OCI-LY7 (cell line): Measurements from ENCODE around the gene DPEP1. TPM values are rescaled to one million over a fixed set of nuclear protein-coding genes. Genes with fewer than 3 reads are reported as not detected.

Experiments used
- BruUV-seq: library from RNA; stranded (reverse); fragments of 400-500 nt; replicated peaks from 2 replicates; lab custom pipeline; 2021; lab: Mats Ljungman, UMichigan
- CTCF ChIA-PET: fragments of 300-600 bp; sonication (Branson Sonifier 250); formaldehyde crosslinking; loops from one replicate; lab custom pipeline; 2022; ENCODE audit warnings: antibody characterized with exemption; ENCODE audit not compliant: unreplicated experiment; lab: Charles Lee
- POLR2A ChIA-PET: fragments of 300-600 bp; sonication (Branson Sonifier 250); formaldehyde crosslinking; loops from one replicate; lab custom pipeline; 2022; ENCODE audit warnings: antibody characterized with exemption; lab: Charles Lee
- DNase-seq: peaks from one replicate; pipeline ENCODE4 v3.0.0-alpha.2; 2015; ENCODE audit warnings: low spot score
- H2AFZ ChIP-seq: fragments of 200-600 bp; sonication (generic), shearing (Covaris generic); 2 replicates; pipeline ENCODE4 v1.6.1; 2014; ENCODE audit warnings: mild to moderate bottlenecking, antibody characterized with exemption, low read length, moderate library complexity
- H3K27ac ChIP-seq: fragments of 200-600 bp; sonication (generic); 2 replicates; pipeline ENCODE4 v1.5.1; 2014; ENCODE audit warnings: mixed run types, low read depth, mild to moderate bottlenecking, moderate library complexity, low read length, inconsistent platforms; ENCODE audit not compliant: poor library complexity, severe bottlenecking
- H3K36me3 ChIP-seq: fragments of 200-600 bp; sonication (generic); 2 replicates; pipeline ENCODE4 v1.6.1; 2014; ENCODE audit warnings: mild to moderate bottlenecking, antibody characterized with exemption, low read length, moderate library complexity, mixed read lengths; ENCODE audit not compliant: insufficient read depth
- H3K4me1 ChIP-seq: fragments of 200-600 bp; sonication (generic); 2 replicates; pipeline ENCODE4 v1.5.1; 2014; ENCODE audit warnings: mild to moderate bottlenecking, low read length; ENCODE audit not compliant: insufficient read depth, poor library complexity, severe bottlenecking
- H3K4me2 ChIP-seq: fragments of 200-600 bp; sonication (generic); 2 replicates; pipeline ENCODE4 v1.6.1; 2014; ENCODE audit warnings: mild to moderate bottlenecking, low read length
- H3K4me3 ChIP-seq: fragments of 200-600 bp; sonication (generic); 2 replicates; pipeline ENCODE4 v1.5.1; 2014; ENCODE audit warnings: mild to moderate bottlenecking, low read depth, low read length; ENCODE audit not compliant: poor library complexity, severe bottlenecking
- H3K79me2 ChIP-seq: fragments of 200-600 bp; sonication (generic); 2 replicates; pipeline ENCODE4 v1.6.1; 2016; ENCODE audit warnings: low read depth, mild to moderate bottlenecking, low read length, moderate library complexity, mixed read lengths; ENCODE audit not compliant: insufficient read depth
- H3K9me2 ChIP-seq: fragments of 200-600 bp; sonication (generic); 2 replicates; pipeline ENCODE4 v1.6.1; 2016; ENCODE audit warnings: mild to moderate bottlenecking, low read length, mixed read lengths; ENCODE audit not compliant: insufficient read depth
- H3K9me3 ChIP-seq: fragments of 200-600 bp; sonication (generic); 2 replicates; pipeline ENCODE4 v1.6.1; 2014; ENCODE audit warnings: mild to moderate bottlenecking, mixed run types, low read length, mixed read lengths
- H4K20me1 ChIP-seq: fragments of 200-600 bp; sonication (generic); 2 replicates; pipeline ENCODE4 v1.6.1; 2014; ENCODE audit warnings: mild to moderate bottlenecking, antibody characterized with exemption, low read length, moderate library complexity, mixed read lengths; ENCODE audit not compliant: insufficient read depth
- EZH2phosphoT487 ChIP-seq: fragments of 200-600 bp; sonication (generic); IDR thresholded peaks from 2 replicates; pipeline ENCODE4 v1.6.1; 2018; ENCODE audit warnings: low read depth, borderline replicate concordance, mild to moderate bottlenecking, mixed run types, antibody characterized with exemption, low read length, moderate library complexity, mixed read lengths
- intact Hi-C: fragments of 100-400 bp; cut with micrococcal nuclease; formaldehyde crosslinking; loops from one replicate; pipeline ENCODE4 v1.10.0; 2022; ENCODE audit not compliant: unreplicated experiment
- total RNA-seq, 2 experiments: library from RNA; depleted of rRNA in 1 of 2; stranded (reverse); fragments of >200 nt in 1 of 2; shearing (Covaris generic) in 1 of 2; gene quantifications; 2 replicates each; pipeline ENCODE4 v1.2.3, GENCODE V29; 2014 to 2022
- TF ChIP-seq, protein P1 (sequence below): fragments of 200-600 bp; sonication (generic); conservative IDR thresholded peaks from 2 replicates; pipeline ENCODE4 v1.5.1; 2014; ENCODE audit warnings: mild to moderate bottlenecking, antibody characterized with exemption, low read length, moderate library complexity, mixed read lengths

The DPEP1 gene
- total RNA-seq, 2 experiments from 2014 or later = not detected

DNA sequence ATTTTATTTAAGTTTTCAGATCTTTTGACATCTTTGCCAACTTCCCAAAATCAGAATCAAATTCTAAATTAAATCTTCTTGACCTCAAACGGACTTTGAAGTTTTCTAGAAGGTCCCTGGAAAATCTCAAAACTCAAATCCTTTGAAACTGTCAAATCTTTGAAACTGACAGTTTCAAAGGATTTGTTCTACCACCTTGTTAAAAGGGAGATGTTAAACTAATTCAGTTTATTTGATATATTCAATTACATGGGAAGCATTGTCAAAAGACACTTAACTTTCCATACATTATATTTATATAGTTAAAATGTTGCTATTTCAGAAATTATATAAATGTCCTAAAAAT lies 3.4 kb upstream of the DPEP1 start:
- H3K4me1 ChIP-seq = no peaks in the 10 kb centered on the region
- POLR2A ChIA-PET = no interaction called here
- intact Hi-C loops = no loop called here

DNA sequence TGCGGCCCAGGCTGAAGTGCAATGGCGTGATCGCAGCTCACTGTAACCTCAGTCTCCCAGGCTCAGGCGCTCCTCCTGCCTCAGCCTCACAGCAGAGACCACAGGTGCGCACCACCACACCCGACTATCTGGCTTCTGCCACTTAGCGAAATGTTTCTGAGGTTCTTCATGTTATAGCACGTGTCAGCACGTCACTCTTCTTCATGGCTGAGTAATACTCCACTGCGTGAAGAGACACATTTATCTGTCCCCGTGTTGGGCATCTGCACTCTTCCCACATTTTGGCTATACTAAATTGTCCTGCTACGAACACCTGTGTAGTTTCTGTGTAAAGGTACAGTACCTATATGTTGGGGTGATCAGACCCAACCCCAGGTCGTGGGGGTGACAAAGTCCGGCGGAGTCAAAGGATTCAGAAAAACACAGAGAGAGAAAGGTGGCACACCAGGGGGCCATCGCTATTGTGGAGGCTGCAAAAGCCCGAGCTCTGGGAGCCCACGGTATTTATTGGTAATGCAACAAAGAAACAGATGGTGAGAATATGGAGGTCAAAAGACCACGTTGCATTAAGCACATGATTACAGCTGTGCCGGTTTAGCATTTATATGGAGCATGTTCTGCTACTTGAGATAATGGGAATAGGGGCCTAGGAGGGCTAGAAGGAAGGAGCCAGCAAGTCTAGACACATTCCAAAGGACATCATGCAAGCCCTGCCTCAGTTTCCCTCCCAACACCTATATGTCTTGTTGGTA lies 851 bp upstream of the DPEP1 start:
- no peak overlapping the region for H3K4me2 ChIP-seq
- ChIA-PET CTCF (no interaction called here), POLR2A (no interaction called here)
- H3K4me3 ChIP-seq = no peak overlapping the region
- no peaks in the 10 kb centered on the region for H3K9me2 ChIP-seq
- no peak for TF ChIP-seq EZH2phosphoT487
- TF ChIP-seq, protein P1, sequence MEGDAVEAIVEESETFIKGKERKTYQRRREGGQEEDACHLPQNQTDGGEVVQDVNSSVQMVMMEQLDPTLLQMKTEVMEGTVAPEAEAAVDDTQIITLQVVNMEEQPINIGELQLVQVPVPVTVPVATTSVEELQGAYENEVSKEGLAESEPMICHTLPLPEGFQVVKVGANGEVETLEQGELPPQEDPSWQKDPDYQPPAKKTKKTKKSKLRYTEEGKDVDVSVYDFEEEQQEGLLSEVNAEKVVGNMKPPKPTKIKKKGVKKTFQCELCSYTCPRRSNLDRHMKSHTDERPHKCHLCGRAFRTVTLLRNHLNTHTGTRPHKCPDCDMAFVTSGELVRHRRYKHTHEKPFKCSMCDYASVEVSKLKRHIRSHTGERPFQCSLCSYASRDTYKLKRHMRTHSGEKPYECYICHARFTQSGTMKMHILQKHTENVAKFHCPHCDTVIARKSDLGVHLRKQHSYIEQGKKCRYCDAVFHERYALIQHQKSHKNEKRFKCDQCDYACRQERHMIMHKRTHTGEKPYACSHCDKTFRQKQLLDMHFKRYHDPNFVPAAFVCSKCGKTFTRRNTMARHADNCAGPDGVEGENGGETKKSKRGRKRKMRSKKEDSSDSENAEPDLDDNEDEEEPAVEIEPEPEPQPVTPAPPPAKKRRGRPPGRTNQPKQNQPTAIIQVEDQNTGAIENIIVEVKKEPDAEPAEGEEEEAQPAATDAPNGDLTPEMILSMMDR = no peak
- BruUV-seq = no TSS peak
- H3K4me1 ChIP-seq = no peaks in the 10 kb centered on the region
- H4K20me1 ChIP-seq = no peaks in the 10 kb centered on the region
- intact Hi-C loops = no loop called here
- H3K79me2 ChIP-seq = no peaks in the 10 kb centered on the region
- H3K36me3 ChIP-seq = no peaks in the 10 kb centered on the region
- H3K27ac ChIP-seq = no peak overlapping the region
- DNase-seq = no peak
- no peaks in the 10 kb centered on the region for H3K9me3 ChIP-seq
- H2AFZ ChIP-seq = no peak overlapping the region

More for the DNA sequence above, 3.4 kb upstream of the DPEP1 start:
- H4K20me1 ChIP-seq = no peaks in the 10 kb centered on the region
- no peak overlapping the region for H3K4me3 ChIP-seq
- no peaks in the 10 kb centered on the region for H3K36me3 ChIP-seq
- DNase-seq = no peak
- TF ChIP-seq, protein P1 = no peak
- no peak for TF ChIP-seq EZH2phosphoT487
- CTCF ChIA-PET = no interaction called here
- H3K79me2 ChIP-seq = no peaks in the 10 kb centered on the region
- no peak overlapping the region for H3K4me2 ChIP-seq
- no peaks in the 10 kb centered on the region for H3K9me3 ChIP-seq
- H3K9me2 ChIP-seq = no peaks in the 10 kb centered on the region
- no peak overlapping the region for H2AFZ ChIP-seq
- BruUV-seq = no TSS peak
- no peak overlapping the region for H3K27ac ChIP-seq

- Histone ChIP-seq H3K27ac (no peak overlapping the region), H3K4me3 (no peak overlapping the region), H3K4me1 (no peaks in the 10 kb centered on the region), H3K4me2 (no peak overlapping the region), H3K9me2 (no peaks in the 10 kb centered on the region), H3K79me2 (no peaks in the 10 kb centered on the region), H3K36me3 (no peaks in the 10 kb centered on the region), H2AFZ (no peak overlapping the region), H3K9me3 (no peaks in the 10 kb centered on the region), H4K20me1 (no peaks in the 10 kb centered on the region)
- DNase-seq = no peak
- intact Hi-C loops = no loop called here
- ChIA-PET CTCF (no interaction called here), POLR2A (no interaction called here)
- TF ChIP-seq, protein P1 = no peak
- TF ChIP-seq EZH2phosphoT487 = no peak
- no TSS peak for BruUV-seq
These were observed 565 bp downstream of the DPEP1 start for GRCh38 chr16:89613954-89614459.
